ENCODE results near the gene CALM1.
A peak's percentile ranks its signal among the peaks of the same experiment; 100 is the strongest.

Gene CALM1

GRCh38 chr14:90358359-90358758 is 38.5 kb upstream of the CALM1 start:
- TF ChIP-seq REST (IDR thresholded peaks at IDR 0.05; ENCODE audit: low read depth) = no peak
- TF ChIP-seq FOXM1 (IDR thresholded peaks at IDR 0.05; ENCODE audit: borderline replicate concordance, low read depth) = no peak
- no peak for TF ChIP-seq EGR1 (IDR thresholded peaks at IDR 0.05)
- no peak for TF ChIP-seq TEAD4 (IDR thresholded peaks at IDR 0.05)
- TF ChIP-seq EP300 (IDR thresholded peaks at IDR 0.05; ENCODE audit: borderline replicate concordance) = no peak

- TF ChIP-seq RAD21 (IDR thresholded peaks at IDR 0.05; ENCODE audit: low read depth) = no peak
- no peak for TF ChIP-seq EP300 (IDR thresholded peaks at IDR 0.05; ENCODE audit: borderline replicate concordance)
- TF ChIP-seq, protein P1, sequence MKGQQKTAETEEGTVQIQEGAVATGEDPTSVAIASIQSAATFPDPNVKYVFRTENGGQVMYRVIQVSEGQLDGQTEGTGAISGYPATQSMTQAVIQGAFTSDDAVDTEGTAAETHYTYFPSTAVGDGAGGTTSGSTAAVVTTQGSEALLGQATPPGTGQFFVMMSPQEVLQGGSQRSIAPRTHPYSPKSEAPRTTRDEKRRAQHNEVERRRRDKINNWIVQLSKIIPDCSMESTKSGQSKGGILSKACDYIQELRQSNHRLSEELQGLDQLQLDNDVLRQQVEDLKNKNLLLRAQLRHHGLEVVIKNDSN (IDR thresholded peaks at IDR 0.05) = no peak
- no peak for TF ChIP-seq FOXM1 (IDR thresholded peaks at IDR 0.05; ENCODE audit: borderline replicate concordance, low read depth)
- TF ChIP-seq REST (IDR thresholded peaks at IDR 0.05; ENCODE audit: low read depth) = no peak
- no peak for TF ChIP-seq TCF12 (IDR thresholded peaks at IDR 0.05; ENCODE audit: low read depth)
- no peak for TF ChIP-seq TAF1 (IDR thresholded peaks at IDR 0.05; ENCODE audit: low read depth)
- no peak for TF ChIP-seq TEAD4 (IDR thresholded peaks at IDR 0.05)
- TF ChIP-seq NFIC (IDR thresholded peaks at IDR 0.05) = no peak
These were observed 34.8 kb upstream of the CALM1 start for GRCh38 chr14:90361865-90362557.

GRCh38 chr14:90362558-90362896 is 34.3 kb upstream of the CALM1 start:
- TF ChIP-seq YY1 (IDR thresholded peaks at IDR 0.05; ENCODE audit: low read depth) (no peak), NFIC (IDR thresholded peaks at IDR 0.05) (no peak), CEBPB (IDR thresholded peaks at IDR 0.05) (no peak), MAX (IDR thresholded peaks at IDR 0.05) (no peak), REST (IDR thresholded peaks at IDR 0.05; ENCODE audit: low read depth) (no peak), ZBTB7A (IDR thresholded peaks at IDR 0.05; ENCODE audit: low read depth) (no peak), TEAD4 (IDR thresholded peaks at IDR 0.05) (no peak), EGR1 (IDR thresholded peaks at IDR 0.05) (no peak), EP300 (IDR thresholded peaks at IDR 0.05; ENCODE audit: borderline replicate concordance) (no peak), RAD21 (IDR thresholded peaks at IDR 0.05; ENCODE audit: low read depth) (no peak)

DNA sequence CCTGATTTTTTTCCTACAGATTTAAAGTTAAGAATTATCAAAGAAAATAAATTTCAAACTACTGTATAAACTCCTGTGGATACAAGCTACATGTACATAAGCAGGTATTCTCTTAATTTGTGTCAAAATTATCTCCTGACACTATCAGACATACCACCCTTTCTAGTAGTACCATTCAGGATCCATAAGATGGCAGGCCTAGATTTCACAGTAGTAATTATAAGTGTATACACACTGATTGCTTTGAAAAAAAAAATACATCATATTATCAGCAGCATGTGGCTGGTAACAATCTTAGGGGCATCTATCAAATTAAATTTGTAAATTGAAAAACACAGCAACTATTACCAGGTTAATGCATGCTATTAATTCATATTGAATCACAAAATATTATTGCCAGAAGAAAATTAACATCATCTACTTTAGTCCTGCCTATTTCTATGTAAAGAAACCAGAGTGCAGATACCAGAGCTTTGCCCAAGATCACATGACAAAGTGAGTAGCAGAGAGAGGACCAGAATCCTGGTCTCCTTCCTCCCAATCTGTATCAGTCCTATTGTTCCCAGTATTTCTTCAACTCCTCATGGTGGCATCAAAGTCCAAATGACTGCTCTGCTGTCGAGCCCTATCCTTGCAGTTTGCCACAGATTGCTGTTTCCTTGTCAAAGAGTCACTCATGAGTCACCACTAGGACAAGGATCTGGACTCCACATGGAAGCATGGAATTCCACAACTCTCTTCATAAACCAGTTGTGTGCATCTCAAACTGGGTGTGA is 27.7 kb upstream of the CALM1 start:
- TF ChIP-seq EP300 (IDR thresholded peaks at IDR 0.05; ENCODE audit: borderline replicate concordance) (no peak), TAF1 (IDR thresholded peaks at IDR 0.05; ENCODE audit: low read depth) (no peak), RAD21 (IDR thresholded peaks at IDR 0.05; ENCODE audit: low read depth) (peak; percentile 20; the same call in 1 of the 2 replicates), NFIC (IDR thresholded peaks at IDR 0.05) (no peak), YY1 (IDR thresholded peaks at IDR 0.05; ENCODE audit: low read depth) (no peak)
- TF ChIP-seq, protein P1 (IDR thresholded peaks at IDR 0.05) = no peak

DNA sequence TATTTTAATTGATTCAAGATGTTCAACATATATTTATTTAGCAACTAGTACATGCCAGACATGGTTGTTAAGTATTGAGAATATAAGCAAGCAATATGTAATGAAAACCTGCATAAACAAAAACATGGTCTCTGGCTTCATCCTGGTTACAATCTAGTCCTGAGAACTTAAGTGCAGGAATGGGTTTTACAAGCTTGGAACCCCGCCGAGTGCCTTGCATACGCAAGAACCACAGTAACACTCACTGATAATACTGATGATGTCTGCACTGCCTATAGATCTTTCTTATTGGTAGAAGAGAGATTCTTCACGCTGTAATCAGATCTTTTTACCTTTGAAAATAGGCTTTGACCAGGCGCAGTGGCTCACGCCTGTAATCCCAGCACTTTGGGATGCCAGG is 22.9 kb upstream of the CALM1 start:
- no peak for TF ChIP-seq TCF12 (IDR thresholded peaks at IDR 0.05; ENCODE audit: low read depth)
